Breast epithelium (tissue), 3 donors: ENCODE data around the gene C19orf53.

Source experiments
- POLR2A ChIP-seq: fragments of 450-650 bp; IDR thresholded peaks from one replicate; pipeline ENCODE4 v1.6.1; 2016; ENCODE audit warnings: antibody characterized with exemption, mild to moderate bottlenecking, moderate library complexity
- POLR2AphosphoS5 ChIP-seq, 3 donors: sonication (generic); formaldehyde crosslinking; IDR thresholded peaks; one replicate each; pipeline ENCODE4 v1.6.1; 2017; ENCODE audit warnings: antibody characterized with exemption in 3 of 3

GRCh38 chr19:13781547-13781946 is 7.3 kb downstream of the C19orf53 start:
- TF ChIP-seq POLR2AphosphoS5 (IDR thresholded peaks at IDR 0.05) (peak in 2 of 3 donors; percentile 74 to 95), POLR2A (no peak)
